Neural progenitor cell (in vitro differentiated cells): ENCODE data around the gene DGLUCY. TPM values are rescaled to one million over a fixed set of nuclear protein-coding genes. Genes with fewer than 3 reads are reported as not detected.
"Not testable (repeated sequence)": the region's sequence is repeated elsewhere in the genome, so short reads cannot be mapped to it uniquely, and the experiment has no call there.

Source experiments
- DNase-seq: peaks from one replicate; pipeline ENCODE4 v3.0.0-alpha.2; 2016; ENCODE audit warnings: low spot score
- H2AFZ ChIP-seq: fragments of 200-600 bp; sonication (generic); replicated peaks from 2 replicates; pipeline ENCODE4 v1.6.1; 2016; ENCODE audit warnings: antibody characterized with exemption
- H3F3A ChIP-seq: fragments of 200-600 bp; sonication (generic); 2 replicates; pipeline ENCODE4 v1.6.1; 2016; ENCODE audit warnings: antibody characterized with exemption, low read depth
- H3K27ac ChIP-seq: fragments of 200-600 bp; sonication (generic); 2 replicates; pipeline ENCODE4 v1.5.1; 2016; ENCODE audit warnings: mild to moderate bottlenecking
- H3K27me3 ChIP-seq: fragments of 200-600 bp; sonication (generic); 2 replicates; pipeline ENCODE4 v1.6.1; 2016; ENCODE audit warnings: mild to moderate bottlenecking, moderate library complexity
- H3K36me3 ChIP-seq: fragments of 200-600 bp; sonication (generic); 2 replicates; pipeline ENCODE4 v1.5.1; 2016
- H3K4me1 ChIP-seq: fragments of 200-600 bp; sonication (generic); 2 replicates; pipeline ENCODE4 v1.6.1; 2016; ENCODE audit warnings: mixed run types
- H3K4me2 ChIP-seq: fragments of 200-600 bp; sonication (generic); 2 replicates; pipeline ENCODE4 v1.6.1; 2016
- H3K4me3 ChIP-seq: fragments of 200-600 bp; sonication (generic); 2 replicates; pipeline ENCODE4 v1.5.1; 2016
- H3K79me2 ChIP-seq: fragments of 200-600 bp; sonication (generic); 2 replicates; pipeline ENCODE4 v1.6.1; 2016; ENCODE audit warnings: low read depth
- H3K9ac ChIP-seq: fragments of 200-600 bp; sonication (generic); 2 replicates; pipeline ENCODE4 v1.6.1; 2016
- H3K9me3 ChIP-seq: fragments of 200-600 bp; sonication (generic); 2 replicates; pipeline ENCODE4 v1.5.1; 2016; ENCODE audit warnings: low read depth
- H4K20me1 ChIP-seq: fragments of 200-600 bp; sonication (generic); 2 replicates; pipeline ENCODE4 v1.6.1; 2016; ENCODE audit warnings: low read depth
- H3K27ac Mint-ChIP-seq: 3 replicates; pipeline ENCODE4 v1.8.0; 2021; ENCODE audit warnings: mixed read lengths
- H3K27me3 Mint-ChIP-seq: 2 replicates; pipeline ENCODE4 v1.8.0; 2022; ENCODE audit warnings: low read depth, mild to moderate bottlenecking, inconsistent platforms, moderate library complexity, mixed read lengths; ENCODE audit not compliant: insufficient read depth
- H3K36me3 Mint-ChIP-seq: 3 replicates; pipeline ENCODE4 v1.8.0; 2021; ENCODE audit warnings: mixed read lengths
- H3K4me1 Mint-ChIP-seq: 3 replicates; pipeline ENCODE4 v1.8.0; 2021; ENCODE audit warnings: mixed read lengths
- H3K4me3 Mint-ChIP-seq: 3 replicates; pipeline ENCODE4 v1.8.0; 2021; ENCODE audit warnings: mild to moderate bottlenecking, moderate library complexity, mixed read lengths
- H3K9me3 Mint-ChIP-seq: 3 replicates; pipeline ENCODE4 v1.8.0; 2020; ENCODE audit warnings: mixed read lengths
- CTCF ChIP-seq: fragments of 200-600 bp; sonication (generic); IDR thresholded peaks from 2 replicates; pipeline ENCODE4 v1.5.1; 2017; ENCODE audit warnings: antibody characterized with exemption, mild to moderate bottlenecking
- EZH2 ChIP-seq: fragments of 200-600 bp; sonication (generic); IDR thresholded peaks from 2 replicates; pipeline ENCODE4 v1.6.1; 2017; ENCODE audit warnings: antibody characterized with exemption, mild to moderate bottlenecking, moderate library complexity
- EZH2phosphoT487 ChIP-seq: fragments of 200-600 bp; sonication (generic); IDR thresholded peaks from 2 replicates; pipeline ENCODE4 v1.6.1; 2017; ENCODE audit warnings: antibody characterized with exemption
- total RNA-seq: library from RNA; depleted of rRNA; stranded (reverse); fragments of >200 nt; gene quantifications from 2 replicates; pipeline ENCODE4 v1.2.3, GENCODE V29; 2015; ENCODE audit warnings: low replicate concordance

DGLUCY gene
- total RNA-seq, 1 donor from 2014 or later: 17.0 TPM

GRCh38 chr14:91088585-91089235 lies 25.2 kb upstream of the DGLUCY start:
- no peak overlapping the region for H3K27ac ChIP-seq
- no peaks in the 10 kb centered on the region for H3K36me3 Mint-ChIP-seq
- H3K4me3 ChIP-seq: no peak overlapping the region
- no peaks in the 10 kb centered on the region for H3K4me1 Mint-ChIP-seq
- no peak overlapping the region for H3K4me3 Mint-ChIP-seq
- TF ChIP-seq EZH2phosphoT487: no peak
- no peak for TF ChIP-seq EZH2
- no peak for TF ChIP-seq CTCF
- H2AFZ ChIP-seq: no peak overlapping the region
- H3K4me1 ChIP-seq: no peaks in the 10 kb centered on the region
- H3K27me3 Mint-ChIP-seq: peaks cover 6% of the 10 kb centered on the region
- no peak overlapping the region for H3K4me2 ChIP-seq
- H3K9me3 Mint-ChIP-seq: no peaks in the 10 kb centered on the region
- no peaks in the 10 kb centered on the region for H3K27me3 ChIP-seq
- H3K79me2 ChIP-seq: no peaks in the 10 kb centered on the region
- H4K20me1 ChIP-seq: no peaks in the 10 kb centered on the region
- no peaks in the 10 kb centered on the region for H3K9me3 ChIP-seq
- no peaks in the 10 kb centered on the region for H3F3A ChIP-seq
- H3K9ac ChIP-seq: no peak overlapping the region
- H3K36me3 ChIP-seq: no peaks in the 10 kb centered on the region
- H3K27ac Mint-ChIP-seq: no peak overlapping the region
- DNase-seq: no peak

GRCh38 chr14:91089958-91090535 lies 23.8 kb upstream of the DGLUCY start:
- no peaks in the 10 kb centered on the region for H3K4me1 ChIP-seq
- Mint-ChIP-seq H3K4me3 (no peak overlapping the region), H3K9me3 (no peaks in the 10 kb centered on the region), H3K27me3 (peaks cover 4% of the 10 kb centered on the region), H3K36me3 (no peaks in the 10 kb centered on the region), H3K4me1 (no peaks in the 10 kb centered on the region), H3K27ac (no peak overlapping the region)
- H3K9ac ChIP-seq: no peak overlapping the region
- H3F3A ChIP-seq: no peaks in the 10 kb centered on the region
- no peak for DNase-seq
- no peak overlapping the region for H3K27ac ChIP-seq
- no peaks in the 10 kb centered on the region for H3K27me3 ChIP-seq
- no peak overlapping the region for H3K4me2 ChIP-seq
- no peak overlapping the region for H2AFZ ChIP-seq
- no peaks in the 10 kb centered on the region for H3K79me2 ChIP-seq
- no peaks in the 10 kb centered on the region for H3K36me3 ChIP-seq
- H3K4me3 ChIP-seq: no peak overlapping the region
- no peaks in the 10 kb centered on the region for H4K20me1 ChIP-seq
- H3K9me3 ChIP-seq: no peaks in the 10 kb centered on the region
- TF ChIP-seq EZH2phosphoT487 (no peak), CTCF (no peak), EZH2 (no peak)

GRCh38 chr14:91090743-91091142 lies 23.1 kb upstream of the DGLUCY start:
- H3K9me3 ChIP-seq: no peaks in the 10 kb centered on the region
- no peaks in the 10 kb centered on the region for H3K36me3 ChIP-seq
- H3K27me3 ChIP-seq: no peaks in the 10 kb centered on the region
- H3K27ac ChIP-seq: no peak overlapping the region
- Mint-ChIP-seq H3K27ac (no peak overlapping the region), H3K27me3 (peaks cover 4% of the 10 kb centered on the region), H3K36me3 (no peaks in the 10 kb centered on the region), H3K4me3 (no peak overlapping the region), H3K9me3 (no peaks in the 10 kb centered on the region), H3K4me1 (no peaks in the 10 kb centered on the region)
- H3K4me1 ChIP-seq: no peaks in the 10 kb centered on the region
- no peak for DNase-seq
- H4K20me1 ChIP-seq: no peaks in the 10 kb centered on the region
- no peaks in the 10 kb centered on the region for H3F3A ChIP-seq
- H3K4me2 ChIP-seq: no peak overlapping the region
- no peak overlapping the region for H3K4me3 ChIP-seq
- H3K79me2 ChIP-seq: no peaks in the 10 kb centered on the region
- no peak overlapping the region for H2AFZ ChIP-seq
- no peak overlapping the region for H3K9ac ChIP-seq
- no peak for TF ChIP-seq EZH2phosphoT487
- TF ChIP-seq EZH2: no peak

- TF ChIP-seq EZH2phosphoT487 (no peak), CTCF (no peak), EZH2 (no peak)
- Mint-ChIP-seq H3K36me3 (no peaks in the 10 kb centered on the region), H3K9me3 (no peaks in the 10 kb centered on the region), H3K27me3 (peaks cover 5% of the 10 kb centered on the region), H3K4me1 (no peaks in the 10 kb centered on the region), H3K27ac (no peak overlapping the region), H3K4me3 (no peak overlapping the region)
- H3K9me3 ChIP-seq: no peaks in the 10 kb centered on the region
- H3K36me3 ChIP-seq: no peaks in the 10 kb centered on the region
- H3K4me3 ChIP-seq: no peak overlapping the region
- H3K9ac ChIP-seq: no peak overlapping the region
- H3K4me1 ChIP-seq: no peaks in the 10 kb centered on the region
- no peaks in the 10 kb centered on the region for H4K20me1 ChIP-seq
- no peak for DNase-seq
- no peaks in the 10 kb centered on the region for H3K27me3 ChIP-seq
- H3K79me2 ChIP-seq: no peaks in the 10 kb centered on the region
- no peak overlapping the region for H3K27ac ChIP-seq
- no peak overlapping the region for H3K4me2 ChIP-seq
- no peak overlapping the region for H2AFZ ChIP-seq
- H3F3A ChIP-seq: no peaks in the 10 kb centered on the region
These were observed 21.8 kb upstream of the DGLUCY start for GRCh38 chr14:91092073-91092472.

GRCh38 chr14:91093743-91094472 lies 20.0 kb upstream of the DGLUCY start:
- not testable (repeated sequence) for H3K27ac Mint-ChIP-seq, H4K20me1 ChIP-seq, H2AFZ ChIP-seq, H3K4me1 ChIP-seq, H3K4me2 ChIP-seq, H3K27ac ChIP-seq, H3K36me3 ChIP-seq, H3K27me3 Mint-ChIP-seq, DNase-seq, H3K27me3 ChIP-seq, H3F3A ChIP-seq, H3K9me3 ChIP-seq, H3K9me3 Mint-ChIP-seq, H3K79me2 ChIP-seq, H3K9ac ChIP-seq, H3K4me3 Mint-ChIP-seq, H3K4me3 ChIP-seq, H3K36me3 Mint-ChIP-seq, H3K4me1 Mint-ChIP-seq
